Limb (tissue), 2 donors: Measurements from ENCODE around the gene KRT4.

Experiments
- DNase-seq, 2 donors: peaks; one replicate each; pipeline ENCODE4 v3.0.0-alpha.2; 2016; ENCODE audit errors: extremely low spot score in 2 of 2

KRT4 gene

DNA sequence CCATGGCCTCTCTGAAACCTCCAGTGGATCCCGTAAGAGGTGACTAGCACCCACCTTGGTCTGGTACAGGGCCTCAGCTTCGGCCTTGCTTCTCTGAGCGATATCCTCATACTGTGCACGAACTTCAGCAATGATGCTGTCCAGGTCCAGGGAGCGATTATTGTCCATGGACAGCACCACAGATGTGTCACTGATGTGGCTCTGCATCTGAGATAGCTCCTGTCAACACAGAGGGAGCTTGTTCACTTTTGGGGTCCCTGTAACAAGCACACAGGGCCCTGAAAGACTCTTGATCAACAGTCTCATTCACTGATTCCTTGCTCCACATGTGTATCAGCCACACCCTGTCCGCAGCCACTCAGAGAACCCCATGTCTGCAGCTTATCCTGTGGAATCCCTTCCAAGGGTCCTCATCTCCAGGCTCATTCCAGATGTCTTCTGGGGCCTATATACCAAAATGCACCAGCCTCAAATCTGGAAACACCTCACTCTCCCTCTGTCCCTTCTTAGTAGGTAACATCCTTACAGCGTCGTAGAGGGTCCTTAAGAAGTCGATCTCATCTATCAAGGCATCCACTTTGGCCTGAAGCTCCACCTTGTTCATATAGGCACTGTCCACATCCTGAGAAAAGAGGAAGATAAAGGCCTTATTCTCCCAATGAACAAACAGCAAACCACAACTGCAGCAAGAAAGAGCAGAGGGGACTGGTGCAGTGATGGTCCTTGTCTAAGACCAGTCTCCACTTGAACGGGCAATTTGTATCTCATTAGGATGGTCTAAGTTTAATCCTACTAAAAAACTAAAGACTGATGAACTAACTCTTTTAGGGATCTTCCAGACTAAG lies 21.5 kb downstream of the KRT4 start:
- no peak for DNase-seq

DNA sequence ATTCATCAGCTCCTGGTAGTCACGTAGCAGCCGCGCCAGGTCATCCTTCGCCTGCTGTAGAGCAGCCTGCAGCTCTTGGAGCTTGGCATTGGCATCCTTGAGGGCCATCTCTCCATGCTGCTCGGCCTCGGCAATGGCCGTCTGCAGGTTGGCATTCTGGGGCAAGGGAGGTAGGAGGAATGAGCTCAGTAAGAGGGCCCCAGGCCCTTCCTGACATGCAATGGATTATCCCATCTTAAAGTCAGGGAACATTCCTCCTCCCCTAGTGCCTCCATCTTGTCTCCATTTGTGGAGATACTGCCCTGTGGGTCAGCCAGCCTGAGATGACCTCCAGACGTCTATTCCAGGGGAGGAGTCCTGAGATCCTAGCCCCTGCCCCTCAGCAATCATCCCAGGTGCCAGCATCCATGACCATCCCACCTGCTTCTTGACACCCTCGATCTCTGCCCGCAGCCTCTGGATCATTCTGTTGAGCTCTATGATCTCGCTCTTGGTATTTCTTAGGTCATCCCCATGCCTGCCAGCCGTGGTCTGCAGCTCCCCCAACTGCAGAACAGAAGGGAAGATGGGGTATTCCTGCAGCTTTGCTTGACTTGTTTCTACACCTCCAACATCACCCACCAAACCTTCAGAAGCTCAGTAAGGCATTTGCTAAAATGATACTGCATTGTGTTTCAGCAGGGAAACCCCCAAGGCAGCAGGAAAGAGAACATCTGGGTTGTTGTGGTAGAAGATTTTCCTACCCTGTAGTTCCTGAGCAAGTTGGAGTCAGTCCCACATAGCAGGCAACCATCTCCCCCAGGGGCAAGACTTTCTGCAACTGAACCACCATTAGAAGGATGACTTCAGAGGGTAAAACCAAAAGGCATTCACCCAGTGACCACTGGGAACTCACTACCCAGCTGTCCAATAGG lies 22.4 kb downstream of the KRT4 start:
- DNase-seq: no peak

DNA sequence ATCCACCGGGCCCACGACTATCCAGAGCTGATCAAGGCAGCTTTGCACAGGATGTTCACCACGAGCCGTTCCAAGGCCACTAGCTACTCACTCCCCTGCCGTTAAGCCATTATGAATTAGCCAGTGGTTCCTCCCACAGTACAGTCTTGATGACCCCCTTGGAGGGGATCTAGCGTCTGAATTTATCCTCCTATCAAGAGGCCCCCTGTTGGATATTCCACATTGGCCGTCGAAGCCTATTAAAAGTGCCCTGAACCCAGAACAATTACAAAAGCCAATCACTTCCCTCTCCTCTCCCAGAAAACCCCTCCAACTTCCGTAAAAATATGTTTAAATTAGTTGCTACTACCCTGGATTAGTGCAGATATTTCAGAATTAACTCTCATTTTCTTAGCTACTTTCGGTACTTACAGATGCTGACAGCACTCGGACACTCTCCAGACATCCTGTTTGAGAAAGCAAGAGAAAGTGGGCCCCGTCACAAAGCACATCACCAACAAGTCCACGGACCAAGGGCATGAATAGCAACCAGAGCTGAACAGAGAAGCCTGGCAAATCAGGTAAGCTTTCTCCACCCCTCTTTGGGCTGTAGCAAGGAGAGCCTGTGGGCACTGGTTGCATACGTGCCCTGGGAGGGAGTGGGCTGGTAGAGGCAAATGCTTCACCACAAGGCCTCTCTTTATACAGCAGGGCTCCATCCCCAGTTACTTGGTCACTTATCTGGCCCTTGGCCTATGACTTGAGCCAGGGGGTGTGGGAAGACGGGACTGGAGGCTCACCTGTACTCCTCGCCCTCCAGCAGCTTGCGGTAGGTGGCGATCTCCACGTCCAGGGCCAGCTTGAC lies 23.3 kb downstream of the KRT4 start:
- DNase-seq: no peak

DNA sequence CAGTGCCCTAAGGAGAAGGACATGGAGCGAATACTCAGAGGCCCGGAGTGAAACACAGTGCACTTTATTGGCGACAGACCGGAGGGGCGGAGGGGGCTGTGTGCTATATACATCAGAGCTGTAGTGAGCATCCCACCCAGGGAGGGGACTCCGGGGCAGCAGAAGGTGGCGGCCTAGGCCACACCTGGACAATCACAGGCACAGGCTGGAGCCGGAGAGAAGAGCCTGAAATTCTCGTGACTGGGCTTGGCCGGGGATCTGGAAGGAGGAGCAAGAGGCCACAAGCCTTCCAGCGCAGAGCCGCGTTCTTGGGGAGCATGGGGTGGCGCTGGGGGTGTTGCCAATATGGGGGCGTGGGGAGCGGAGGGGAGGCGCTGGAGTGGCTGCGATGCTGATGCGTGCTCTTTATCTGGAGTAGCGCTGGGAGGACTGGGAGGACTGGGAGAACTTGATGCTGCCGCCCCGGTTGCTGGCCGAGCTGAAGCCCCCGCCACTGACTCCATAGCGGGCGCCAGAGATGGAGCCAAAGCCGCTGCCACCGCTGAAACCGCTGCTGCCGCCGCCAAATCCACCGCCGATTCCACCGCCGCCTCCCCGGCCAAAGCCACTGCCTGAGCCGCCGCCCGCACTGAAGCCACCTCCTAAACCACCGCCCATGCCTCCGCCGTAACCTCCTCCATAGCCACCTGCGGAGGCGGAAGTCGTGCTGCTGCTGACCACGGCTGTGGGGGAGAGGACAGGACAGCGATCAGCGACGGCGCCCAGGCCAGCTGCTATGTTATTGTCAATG lies 24.1 kb downstream of the KRT4 start:
- no peak for DNase-seq

DNA sequence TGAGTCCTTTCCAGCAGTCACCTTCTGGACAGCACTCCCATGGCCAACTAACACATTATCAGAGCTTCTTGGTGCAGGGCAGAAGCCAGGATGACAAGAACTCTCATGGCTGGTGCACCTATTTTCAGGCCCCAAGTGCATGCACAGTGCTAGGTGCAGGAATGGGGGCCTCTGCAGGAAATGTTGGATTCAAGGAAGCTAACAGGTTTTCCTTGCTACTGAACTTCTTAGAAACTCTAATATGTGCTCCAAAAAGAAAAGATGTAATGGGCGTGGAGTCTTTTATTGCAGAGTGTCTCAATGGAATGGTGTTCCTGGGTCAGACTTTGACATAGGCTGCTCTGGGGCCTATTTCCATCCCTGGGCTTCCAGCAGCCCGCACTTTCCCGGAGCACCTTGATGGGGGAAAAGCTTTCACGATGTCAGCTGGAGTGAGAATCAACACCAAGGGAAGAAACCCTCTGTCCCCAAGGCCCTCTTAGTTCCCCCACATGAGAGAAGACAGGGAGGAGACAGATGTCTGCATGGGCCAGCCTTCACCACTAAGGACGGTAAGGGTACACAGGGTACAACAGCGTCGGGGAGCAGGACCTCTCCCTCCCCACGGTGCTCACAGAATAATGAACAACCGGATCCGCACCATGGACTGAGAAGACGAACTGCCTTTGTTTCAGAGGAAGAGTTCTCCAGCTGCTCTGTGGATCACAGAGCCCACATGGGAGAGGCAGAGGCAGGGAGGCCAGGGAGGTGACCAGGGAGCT lies 24.9 kb downstream of the KRT4 start:
- no peak for DNase-seq

DNA sequence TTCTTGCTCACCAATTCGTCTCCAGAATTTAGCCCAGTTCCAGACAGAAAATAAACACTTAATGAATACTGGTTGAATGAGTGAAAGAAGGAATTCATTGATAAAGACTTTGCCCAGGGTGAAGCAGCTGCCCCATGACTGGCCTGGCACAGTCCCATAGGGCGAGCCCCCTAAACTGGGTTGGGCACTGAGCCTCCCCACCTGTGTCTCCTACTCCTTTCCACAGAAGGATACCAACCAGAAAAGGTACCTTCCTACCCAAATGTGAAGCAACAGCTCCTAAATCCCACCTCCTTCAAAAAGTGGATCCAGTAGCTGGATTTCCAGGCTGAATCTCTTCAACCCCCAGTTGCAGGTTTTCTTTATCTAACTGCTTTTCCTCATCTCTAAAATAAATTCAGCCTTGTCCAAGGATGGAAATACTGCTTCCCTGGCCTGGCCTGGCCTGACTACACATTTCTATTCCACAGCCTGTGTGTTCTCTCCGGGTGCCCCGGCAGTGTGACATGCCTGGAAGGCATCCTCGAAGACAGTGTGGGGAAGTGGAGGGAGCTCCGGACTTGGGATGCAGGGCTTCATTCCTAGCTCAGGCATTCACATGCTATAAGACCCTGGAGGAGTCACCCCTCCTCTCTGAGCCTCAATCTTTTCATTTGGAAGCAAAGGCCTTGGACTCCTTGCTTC lies 25.6 kb downstream of the KRT4 start:
- no peak for DNase-seq

DNA sequence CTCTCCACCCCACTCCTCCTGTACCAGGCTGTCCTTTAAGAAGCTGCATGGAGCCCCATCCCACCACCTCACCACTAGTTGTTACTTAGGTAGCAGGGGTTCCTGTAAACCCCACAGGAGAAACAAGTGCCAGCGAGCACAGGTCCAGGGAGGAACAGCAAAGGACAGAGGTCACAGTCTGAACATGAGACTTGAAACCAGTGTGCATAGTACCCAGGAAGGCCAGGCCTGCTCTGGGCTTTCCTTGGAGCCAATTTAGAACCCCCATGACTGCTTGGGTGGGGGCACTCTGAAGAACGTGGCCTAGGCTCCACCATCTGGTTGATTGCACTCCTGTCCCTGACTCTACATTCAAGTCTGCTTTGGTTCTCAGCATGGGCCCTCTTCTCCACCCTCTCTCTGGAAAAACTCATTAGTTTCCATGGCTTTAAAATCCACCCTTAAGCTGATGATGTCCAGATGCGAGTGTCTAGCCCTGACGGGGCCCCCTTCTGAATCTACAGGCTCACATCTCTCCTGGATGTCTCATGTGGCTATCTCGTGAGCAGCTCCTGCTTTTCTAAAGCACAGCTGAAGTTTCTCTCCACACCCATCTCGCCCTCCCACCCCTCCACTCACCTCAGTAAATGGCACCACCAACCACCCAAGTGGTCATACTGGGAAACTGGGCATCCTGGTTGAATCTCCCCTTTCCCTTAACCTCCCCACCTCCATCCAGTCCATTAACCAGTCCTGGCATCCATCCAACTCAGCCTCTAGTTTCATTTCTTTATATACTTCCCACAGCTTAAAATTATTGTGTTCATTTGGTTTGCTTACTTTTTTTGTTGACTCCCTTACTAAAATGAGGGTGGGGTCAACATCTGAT lies 26.4 kb downstream of the KRT4 start:
- no peak for DNase-seq

DNA sequence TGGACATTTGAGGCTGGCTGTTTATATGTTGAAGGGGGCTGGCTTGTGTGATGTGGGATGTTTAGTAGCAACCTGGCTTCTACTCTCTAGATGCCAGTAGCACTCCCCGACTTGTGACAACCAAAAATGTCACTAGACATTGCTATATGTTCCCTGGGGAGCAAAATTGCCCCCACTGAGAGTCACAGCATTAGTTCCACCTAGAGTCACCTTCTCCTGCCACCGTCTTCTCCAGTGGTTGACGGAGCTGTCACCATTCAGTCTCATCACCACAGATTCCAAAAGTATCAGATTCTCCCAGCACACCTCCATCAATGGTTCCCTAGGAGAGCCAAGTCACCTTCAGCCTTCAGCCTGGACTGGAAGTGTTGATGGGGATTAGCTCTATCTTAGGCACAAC lies 29.0 kb downstream of the KRT4 start:
- DNase-seq: no peak

DNA sequence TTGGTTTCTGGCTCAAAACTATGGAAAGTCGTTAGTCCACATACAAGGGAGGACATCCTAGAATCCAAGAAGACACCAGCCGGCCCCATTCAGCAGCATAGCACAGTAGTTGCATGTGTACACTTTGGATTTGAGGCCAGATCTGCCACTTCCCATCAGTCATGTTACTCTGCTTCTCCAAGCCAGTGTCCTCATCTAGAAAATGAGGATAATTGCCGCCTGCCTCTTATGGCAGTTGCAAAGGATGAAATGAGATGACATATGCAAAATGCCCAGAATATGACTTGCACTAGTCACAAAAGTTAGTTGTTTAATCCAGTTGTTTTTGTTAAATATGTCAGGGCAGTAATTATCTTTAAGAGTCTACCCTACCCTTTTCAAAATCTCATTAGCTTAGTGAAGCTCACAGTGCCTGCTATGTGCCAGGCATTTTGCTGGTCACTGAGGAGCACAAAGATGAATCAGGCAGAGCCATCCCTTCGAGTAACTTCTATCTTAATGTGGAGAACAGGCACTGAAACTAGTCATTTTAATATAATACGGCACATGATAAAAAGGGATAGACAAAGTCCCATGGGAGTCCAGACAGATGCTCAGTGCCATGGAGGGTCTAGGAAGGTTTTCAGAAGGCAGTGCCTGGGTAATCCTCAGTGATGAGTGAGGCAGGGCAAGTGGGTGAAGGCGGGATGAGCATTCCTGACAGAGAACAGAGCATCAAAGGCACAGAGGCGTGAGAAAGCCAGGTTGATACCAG lies 30.2 kb downstream of the KRT4 start:
- no peak for DNase-seq

DNA sequence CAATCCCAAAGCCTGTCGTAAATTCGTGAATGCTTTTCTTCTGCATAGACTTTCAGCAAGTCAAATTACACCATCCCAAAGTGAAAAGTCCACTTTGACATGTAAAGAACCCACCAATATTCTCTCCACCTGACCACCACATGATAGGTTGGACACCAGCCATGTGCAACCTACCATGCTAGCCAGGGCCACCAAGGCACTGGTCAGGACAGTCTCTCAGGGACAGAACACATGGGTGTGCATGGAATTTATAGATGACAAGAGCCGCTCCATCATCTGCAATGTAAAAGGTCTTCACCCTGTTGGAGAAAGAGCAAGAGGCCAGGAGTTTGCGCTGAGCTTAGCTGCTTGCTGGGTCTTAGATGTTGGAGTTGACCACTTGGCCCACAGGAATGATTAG lies 31.4 kb downstream of the KRT4 start:
- no peak for DNase-seq

DNA sequence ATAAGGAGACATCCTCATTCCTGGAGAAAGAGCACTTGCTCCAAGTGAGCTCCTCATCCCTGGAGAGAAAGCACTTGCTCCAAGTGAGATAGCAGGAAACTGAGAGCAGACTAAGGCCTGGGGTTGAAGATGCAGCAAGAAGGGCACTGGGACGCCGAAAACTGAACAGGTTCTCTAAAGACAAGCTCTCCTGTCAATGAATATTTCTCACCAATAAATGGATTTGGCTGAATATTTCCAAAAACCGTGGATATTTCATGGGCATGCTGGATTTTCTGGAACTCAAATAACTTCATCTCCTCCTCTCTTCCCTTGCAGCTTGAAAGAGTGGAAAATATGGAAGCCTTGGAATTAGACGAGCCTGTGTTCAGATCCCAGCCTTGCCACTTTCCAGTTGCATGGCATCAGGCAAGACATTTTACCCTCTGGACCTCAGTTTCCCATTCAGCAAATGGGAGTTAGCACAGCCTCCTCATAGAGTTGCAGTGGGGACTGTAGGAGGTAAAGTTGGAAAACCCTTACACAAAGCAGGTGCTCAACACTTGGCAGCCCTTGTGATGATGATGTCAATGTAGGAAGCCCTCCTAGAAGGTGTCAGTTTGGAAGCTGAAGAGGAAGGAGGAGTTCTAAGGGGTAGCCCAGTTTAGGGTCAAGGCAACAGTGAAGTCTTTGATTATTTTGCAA lies 32.4 kb downstream of the KRT4 start:
- DNase-seq: no peak

DNA sequence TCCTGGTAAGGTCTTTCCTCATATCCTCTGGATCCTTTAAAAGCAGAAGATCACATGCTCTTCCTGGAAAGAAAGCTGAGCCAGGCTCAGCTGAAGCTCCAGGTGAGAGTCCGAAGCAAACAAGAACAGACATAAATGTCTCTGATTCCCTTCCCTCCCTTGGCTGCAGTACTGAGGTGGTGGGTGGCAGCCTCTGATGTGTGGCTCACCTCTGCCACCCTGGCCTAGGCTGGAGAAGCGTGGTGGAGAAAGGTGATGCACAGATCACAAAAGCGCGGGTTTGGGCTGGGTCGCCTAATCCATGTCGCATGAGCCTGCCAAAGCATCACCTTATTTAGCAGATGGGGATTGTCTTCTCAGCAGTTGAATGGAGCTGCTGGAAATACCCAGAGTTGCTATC lies 34.0 kb downstream of the KRT4 start:
- no peak for DNase-seq

DNA sequence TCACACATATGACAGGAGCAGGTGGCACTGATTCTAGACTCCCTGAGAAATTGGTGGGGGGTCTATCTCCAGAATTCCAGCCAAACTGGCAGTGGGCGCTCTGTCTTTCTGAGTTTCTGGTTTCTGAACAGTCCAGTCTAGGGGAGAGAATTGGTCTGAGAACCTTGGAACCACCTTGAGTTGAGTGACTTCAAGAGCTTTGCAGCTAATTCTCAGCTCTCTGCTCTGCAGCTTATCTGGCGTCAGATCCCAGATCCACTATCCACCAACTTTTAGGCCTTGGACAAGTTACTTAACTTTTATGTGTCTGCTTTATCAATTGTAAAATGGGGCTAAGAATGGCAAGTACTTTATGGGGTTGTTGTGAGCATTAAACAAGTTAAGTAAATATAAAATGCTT lies 35.1 kb downstream of the KRT4 start:
- no peak for DNase-seq

DNA sequence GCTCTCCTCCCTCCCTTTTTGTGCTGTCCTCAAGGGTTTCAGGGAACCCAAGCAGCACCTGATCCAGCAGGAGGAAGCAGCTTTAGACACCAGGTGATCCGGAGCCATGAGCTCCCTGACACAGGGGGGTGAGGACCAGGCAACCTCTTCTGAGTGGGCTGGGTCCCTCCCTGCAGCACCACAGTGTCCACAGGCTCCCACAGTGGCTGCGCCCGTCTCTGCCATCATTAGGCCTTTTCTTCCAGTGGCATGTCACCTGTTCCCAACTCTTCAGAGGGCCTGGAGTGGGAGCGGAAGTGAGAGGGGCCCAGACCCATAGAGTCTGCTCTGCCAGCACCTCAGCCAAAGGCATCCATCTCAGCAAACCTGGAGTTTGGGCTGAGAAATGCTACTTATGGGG lies 36.4 kb downstream of the KRT4 start:
- no peak for DNase-seq

DNA sequence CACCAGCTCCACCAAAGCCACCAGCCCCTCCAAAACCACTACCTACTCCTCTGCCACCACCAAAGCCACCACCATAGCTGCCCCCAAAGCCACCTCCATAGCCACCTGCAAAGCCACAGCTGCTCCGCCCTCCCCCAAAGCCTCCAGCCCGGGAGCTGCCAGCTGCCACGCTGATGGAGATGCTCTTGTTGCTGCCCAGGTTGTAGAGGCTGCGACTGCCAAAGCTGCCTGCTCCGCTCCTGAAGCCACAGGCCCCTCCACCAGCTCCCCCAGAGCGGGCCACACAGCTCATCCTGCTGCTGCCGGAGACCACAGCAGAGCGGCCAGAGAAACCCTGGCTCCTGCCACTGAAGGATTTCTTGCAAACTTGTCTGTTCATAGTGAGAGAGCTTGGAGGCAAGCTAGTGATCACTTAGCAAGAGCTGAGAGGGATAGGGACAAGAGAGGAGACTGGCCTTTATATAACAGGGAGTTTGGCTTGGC lies 37.0 kb downstream of the KRT4 start, which contains the start of gene KRT76:
TSS of gene KRT76 (minus strand) at position 433 of the 483 bp plus-strand sequence. CDS start at position 379, 54 bp downstream.
- no peak for DNase-seq

DNA sequence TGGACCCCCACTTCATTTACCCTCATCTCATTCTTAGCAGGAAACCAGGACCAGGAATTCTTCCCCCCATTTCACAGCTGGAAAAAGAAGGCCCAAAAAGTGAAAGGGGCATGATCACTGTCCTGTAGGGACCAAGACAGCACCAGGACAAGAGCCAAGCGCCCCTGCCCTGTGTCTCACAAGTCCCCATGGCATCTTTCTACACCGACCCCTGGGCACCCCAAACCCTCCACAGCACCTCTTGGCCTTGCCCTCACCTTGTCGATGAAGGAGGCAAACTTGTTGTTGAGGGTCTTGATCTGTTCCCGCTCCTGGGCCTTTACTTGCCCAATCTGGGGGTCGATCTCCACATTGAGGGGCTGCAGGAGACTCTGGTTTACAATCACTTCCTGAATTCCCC lies 37.5 kb downstream of the KRT4 start:
- no peak for DNase-seq
